K562 (cell line): Measurements from ENCODE around the gene PPCDC. TPM values are rescaled to one million over a fixed set of nuclear protein-coding genes. Genes with fewer than 3 reads are reported as not detected.

Experiments
- ATAC-seq: fragments of 200-7000 bp; cut with Tn5 transposase; 3 replicates; pipeline ENCODE4 v1.9.1; 2020; ENCODE audit warnings: moderate library complexity
- BruUV-seq: library from RNA; stranded (reverse); fragments of 400-500 nt; replicated peaks from 2 replicates; lab custom pipeline; 2021; lab: Mats Ljungman, UMichigan
- CTCF ChIA-PET: fragments of 300-600 bp; formaldehyde crosslinking; extraction: SDS; loops from one replicate; lab custom pipeline; 2021; ENCODE audit warnings: low intra/inter-chr PET ratio; lab: Yijun Ruan, JAX
- POLR2A ChIA-PET: fragments of 300-600, 350-650 bp; sonication (Branson Sonifier 250); formaldehyde crosslinking; extraction: SDS; loops from one replicate; lab custom pipeline; 2021; ENCODE audit warnings: antibody characterized with exemption, inconsistent platforms; lab: Yijun Ruan, JAX
- DNase-seq, 4 experiments: peaks; one replicate each; pipeline versions ENCODE4 v3.0.0 to v3.0.0-alpha.2; 2011 to 2018; ENCODE audit warnings: low spot score in 3 of 4, mixed read lengths in 3 of 4; ENCODE audit errors: extremely low read depth in 1 of 4
- FAIRE-seq: peaks from 2 replicates; lab custom pipeline; 2011; peaks lifted over from hg19 to GRCh38; lab: Jason Lieb, UNC
- H2AFZ ChIP-seq: 2 replicates; pipeline ENCODE4 v1.6.0; 2011; ENCODE audit warnings: low read depth, low read length, control low read depth, inconsistent platforms
- H3K27ac ChIP-seq: fragments of 200-600 bp; 3 replicates; pipeline ENCODE4 v1.8.0; 2011; ENCODE audit warnings: low read depth, mild to moderate bottlenecking, control low read depth, inconsistent platforms, low read length, moderate library complexity, mixed read lengths; ENCODE audit errors: extremely low read depth
- H3K27me3 ChIP-seq, 2 experiments: fragments of 300-600 bp in 1 of 2; 2 replicates in 1 of 2; 3 replicates in 1 of 2; pipeline versions ENCODE4 v1.6.0 to v1.8.0; 2011; ENCODE audit warnings: inconsistent platforms in 2 of 2, low read length in 2 of 2, mild to moderate bottlenecking in 1 of 2, mixed read lengths in 1 of 2, moderate library complexity in 1 of 2; ENCODE audit not compliant: control insufficient read depth in 2 of 2, insufficient read depth in 2 of 2
- H3K36me3 ChIP-seq: fragments of 300-600 bp; 3 replicates; pipeline ENCODE4 v1.8.0; 2011; ENCODE audit warnings: mild to moderate bottlenecking, low read length, inconsistent platforms; ENCODE audit not compliant: control insufficient read depth, insufficient read depth
- H3K4me1 ChIP-seq, 2 experiments: fragments of 200-600 bp in 1 of 2; replicated peaks in 1 of 2; 2 replicates in 1 of 2; 3 replicates in 1 of 2; pipeline versions ENCODE4 v1.5.1 to v1.8.0; 2011; ENCODE audit warnings: inconsistent platforms in 2 of 2, low read length in 2 of 2, mild to moderate bottlenecking in 1 of 2, mixed read lengths in 1 of 2, moderate library complexity in 1 of 2; ENCODE audit not compliant: control insufficient read depth in 2 of 2, insufficient read depth in 2 of 2
- H3K4me2 ChIP-seq: 2 replicates; pipeline ENCODE4 v1.6.1; 2011; ENCODE audit warnings: low read length, control low read depth, inconsistent platforms, mixed read lengths; ENCODE audit not compliant: insufficient read depth
- H3K4me3 ChIP-seq: fragments of 200-600 bp; sonication (generic), shearing (Covaris generic); 2 replicates; pipeline ENCODE4 v1.5.1; 2016; ENCODE audit warnings: control low read depth, inconsistent platforms
- H3K79me2 ChIP-seq: fragments of 200-600 bp; 3 replicates; pipeline ENCODE4 v1.8.0; 2011; ENCODE audit warnings: low read length, inconsistent platforms; ENCODE audit not compliant: control insufficient read depth, insufficient read depth
- H3K9ac ChIP-seq, 2 experiments: 2 replicates each; pipeline versions ENCODE4 v1.6.0 to v1.6.1; 2011; ENCODE audit warnings: low read depth in 2 of 2, low read length in 2 of 2, control low read depth in 1 of 2, inconsistent platforms in 1 of 2, mild to moderate bottlenecking in 1 of 2, mixed read lengths in 1 of 2; ENCODE audit not compliant: insufficient read depth in 1 of 2
- H3K9me1 ChIP-seq: one replicate; pipeline ENCODE4 v1.6.0; 2011; ENCODE audit warnings: inconsistent platforms, mild to moderate bottlenecking, low read length, moderate library complexity; ENCODE audit not compliant: control insufficient read depth, insufficient read depth
- H3K9me3 ChIP-seq: replicated peaks from 2 replicates; pipeline ENCODE4 v1.5.1; 2011; ENCODE audit warnings: low read depth, low read length, inconsistent platforms; ENCODE audit not compliant: control insufficient read depth, insufficient read depth
- H4K20me1 ChIP-seq: replicated peaks from 2 replicates; pipeline ENCODE4 v1.6.1; 2011; ENCODE audit warnings: low read length, inconsistent platforms, mixed read lengths; ENCODE audit not compliant: control insufficient read depth, insufficient read depth
- HNRNPL ChIP-seq: fragments of 200-400 bp; formaldehyde crosslinking; IDR thresholded peaks from 2 replicates; pipeline ENCODE4 v1.6.1; 2017; ENCODE audit warnings: low read depth, mild to moderate bottlenecking, low read length
- MBD2 ChIP-seq: sonication (generic); IDR thresholded peaks from 2 replicates; pipeline ENCODE4 v1.6.1; 2016; ENCODE audit warnings: low read depth, borderline replicate concordance
- WGBS: fragments of 100-300 bp; shearing (Covaris generic); methylation state at CpG from one replicate; pipeline ENCODE4 v1.1.6; 2016; ENCODE audit warnings: low coverage, mixed read lengths; ENCODE audit not compliant: insufficient coverage; ENCODE audit errors: missing lambda C conversion rate; 5-methylcytosine and 5-hydroxymethylcytosine counted together
- in situ Hi-C: fragments of 300-500 bp; cut with MboI; formaldehyde crosslinking; loops from 4 replicates; pipeline ENCODE4 v1.15.0; 2018; ENCODE audit warnings: inconsistent platforms, mixed read lengths
- intact Hi-C: fragments of 100-400 bp; cut with micrococcal nuclease; formaldehyde crosslinking; loops from 2 replicates; pipeline ENCODE4 v1.14.2; 2022
- polyA plus RNA-seq, 8 experiments: library from polyadenylated mRNA; depleted of rRNA in 4 of 8; stranded (reverse) in 5 of 8; unstranded in 3 of 8; fragments of >200 nt; fragmentation: Nextera tagmentation in 2 of 8; fragmentation: Illumina TruSeq in 1 of 8; extraction: Ambion mirVana in 2 of 8; extraction: Trizol in 1 of 8; gene quantifications; 2 replicates each; pipeline versions ENCODE4 v1.2.1 to v1.2.3, GENCODE V29; 2011 to 2014; ENCODE audit warnings: inconsistent platforms in 1 of 8, missing spikeins in 1 of 8
- total RNA-seq, 7 experiments: library from RNA; depleted of rRNA in 6 of 7; stranded (reverse); fragments of >200 nt in 6 of 7; fragmentation: Illumina TruSeq in 2 of 7; extraction: Trizol in 2 of 7; gene quantifications; 2 replicates each; pipeline versions ENCODE4 v1.2.1 to v1.2.3, GENCODE V29; 2011 to 2021; ENCODE audit warnings: low replicate concordance in 1 of 7
- TF ChIP-seq, protein P1 (sequence below): fragments of 250-450 bp; sonication (Bioruptor Pico); IDR thresholded peaks from 2 replicates; pipeline ENCODE4 v1.4.0; 2020; ENCODE audit warnings: mild to moderate bottlenecking

Gene PPCDC
- total and polyA plus RNA-seq, 9 of the 15 experiments (the other 6 are each of a cell fraction or from before 2014, with no cell fraction given): 10.9 to 53.6 (median 16.7) TPM

DNA sequence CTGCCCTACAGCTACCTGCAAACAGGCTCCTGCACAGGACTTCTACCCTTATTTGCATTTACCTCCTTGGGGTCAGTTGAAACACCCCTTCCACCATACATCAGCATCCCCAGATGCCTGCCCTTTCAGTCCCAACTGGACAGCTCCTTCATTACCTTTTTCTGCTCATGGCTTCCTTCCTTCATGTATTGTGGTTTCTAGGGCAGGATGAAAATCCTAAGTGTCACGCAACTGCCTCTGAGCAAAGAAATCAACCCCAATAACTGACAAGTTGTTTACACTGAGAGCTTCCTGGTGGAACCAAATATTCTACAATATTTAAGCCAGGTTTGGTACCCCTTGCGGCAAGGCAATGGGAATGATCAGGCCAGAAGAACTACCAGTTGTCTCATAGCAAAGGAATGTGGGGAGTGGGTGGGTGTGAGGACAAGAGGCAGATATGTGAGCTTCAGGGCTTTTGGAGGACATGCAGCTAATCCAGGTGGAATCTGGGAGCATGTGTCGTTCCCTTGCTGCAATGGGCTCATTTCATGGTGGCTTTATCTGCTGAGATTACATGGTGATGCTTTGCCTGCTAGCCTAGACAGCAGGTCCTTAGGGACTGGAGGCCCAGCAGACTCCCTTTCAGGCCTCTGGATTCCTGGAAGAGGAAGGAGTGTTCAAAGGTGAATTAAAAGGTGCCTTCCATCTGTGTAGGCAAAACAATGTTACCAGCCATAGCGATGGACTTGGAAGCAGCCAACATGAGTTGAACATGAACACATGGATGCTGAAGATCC, 34.9 kb downstream of the PPCDC start:
- WGBS: 74% methylated on average over 4 of the region's 4 CpGs
- Histone ChIP-seq H3K9ac (no peak overlapping the region), H3K9me1 (no peaks in the 10 kb centered on the region), H3K4me3 (no peak overlapping the region), H3K9me3 (no peaks in the 10 kb centered on the region), H3K4me2 (no peak overlapping the region), H3K36me3 (no peaks in the 10 kb centered on the region), H3K4me1 (peaks cover 0 to 15% of the 10 kb centered on the region in 2 experiments; a peak in 4 of 5 replicates), H2AFZ (no peak overlapping the region), H3K27ac (no peak overlapping the region), H3K79me2 (no peaks in the 10 kb centered on the region), H3K27me3 (no peaks in the 10 kb centered on the region), H4K20me1 (no peaks in the 10 kb centered on the region)
- BruUV-seq: no TSS peak
- in situ Hi-C loops: no loop called here
- CTCF ChIA-PET: no interaction called here
- POLR2A ChIA-PET: interaction anchor here (0.6 to 1.6 kb wide), 5 partner anchors 8 to 151 kb away, joined by 3 to 16 read pairs (median 3); no protein-coding TSS in a partner anchor
- no peak for DNase-seq
- no peak for ATAC-seq
- TF ChIP-seq, protein P1, sequence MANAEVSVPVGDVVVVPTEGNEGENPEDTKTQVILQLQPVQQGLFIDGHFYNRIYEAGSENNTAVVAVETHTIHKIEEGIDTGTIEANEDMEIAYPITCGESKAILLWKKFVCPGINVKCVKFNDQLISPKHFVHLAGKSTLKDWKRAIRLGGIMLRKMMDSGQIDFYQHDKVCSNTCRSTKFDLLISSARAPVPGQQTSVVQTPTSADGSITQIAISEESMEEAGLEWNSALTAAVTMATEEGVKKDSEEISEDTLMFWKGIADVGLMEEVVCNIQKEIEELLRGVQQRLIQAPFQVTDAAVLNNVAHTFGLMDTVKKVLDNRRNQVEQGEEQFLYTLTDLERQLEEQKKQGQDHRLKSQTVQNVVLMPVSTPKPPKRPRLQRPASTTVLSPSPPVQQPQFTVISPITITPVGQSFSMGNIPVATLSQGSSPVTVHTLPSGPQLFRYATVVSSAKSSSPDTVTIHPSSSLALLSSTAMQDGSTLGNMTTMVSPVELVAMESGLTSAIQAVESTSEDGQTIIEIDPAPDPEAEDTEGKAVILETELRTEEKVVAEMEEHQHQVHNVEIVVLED (CRISPR knock-in tag): no peak
- no peak for FAIRE-seq
- intact Hi-C loops: no loop called here

DNA sequence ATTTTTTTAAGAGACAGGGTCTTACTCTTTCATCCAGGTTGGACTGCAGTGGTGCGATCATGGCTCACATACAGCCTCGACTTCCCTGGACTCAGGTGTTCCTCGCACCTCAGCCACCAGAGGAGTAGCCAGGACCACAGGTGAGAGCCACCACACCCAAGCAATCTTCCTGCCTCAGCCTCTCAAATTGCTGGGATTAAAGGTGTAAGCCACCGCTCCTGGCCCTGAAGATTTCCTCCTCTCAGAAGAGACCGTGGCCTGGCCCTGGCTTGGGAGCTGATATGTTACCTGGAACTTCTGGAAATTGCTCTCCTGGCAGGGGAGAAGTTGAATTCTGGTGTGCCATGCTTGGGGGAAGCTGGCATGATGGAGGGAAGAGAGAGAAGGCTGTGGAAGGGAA, 36.2 kb downstream of the PPCDC start:
- Histone ChIP-seq H3K9me3 (no peaks in the 10 kb centered on the region), H3K9me1 (no peaks in the 10 kb centered on the region), H3K4me1 (peaks cover 0 to 4% of the 10 kb centered on the region in 2 experiments; a peak in 2 of 5 replicates), H3K36me3 (no peaks in the 10 kb centered on the region), H4K20me1 (0 out of 2 replicates have a peak, but pooled peaks cover 5% of the 10 kb centered on the region), H3K9ac (no peak overlapping the region), H3K4me2 (no peak overlapping the region), H3K27ac (no peak overlapping the region), H2AFZ (no peak overlapping the region), H3K4me3 (no peak overlapping the region), H3K79me2 (no peaks in the 10 kb centered on the region), H3K27me3 (no peaks in the 10 kb centered on the region)
- ChIA-PET POLR2A (no interaction called here), CTCF (no interaction called here)
- intact Hi-C loops (no loop called here), in situ Hi-C loops (no loop called here)
- no TSS peak for BruUV-seq
- 69% methylated on average over 5 of the region's 5 CpGs for WGBS
- DNase-seq (no peak), FAIRE-seq (no peak), ATAC-seq (no peak)
- TF ChIP-seq MBD2: no peak
- no peak for TF ChIP-seq HNRNPL
